NCI-H128 (cell line): ENCODE results near the gene CNTN5.

Experiments
- DNase-seq: peaks from one replicate; lab custom pipeline; 2025; ENCODE audit not compliant: unreplicated experiment; lab: John Stamatoyannopoulos, UW

Gene CNTN5

DNA sequence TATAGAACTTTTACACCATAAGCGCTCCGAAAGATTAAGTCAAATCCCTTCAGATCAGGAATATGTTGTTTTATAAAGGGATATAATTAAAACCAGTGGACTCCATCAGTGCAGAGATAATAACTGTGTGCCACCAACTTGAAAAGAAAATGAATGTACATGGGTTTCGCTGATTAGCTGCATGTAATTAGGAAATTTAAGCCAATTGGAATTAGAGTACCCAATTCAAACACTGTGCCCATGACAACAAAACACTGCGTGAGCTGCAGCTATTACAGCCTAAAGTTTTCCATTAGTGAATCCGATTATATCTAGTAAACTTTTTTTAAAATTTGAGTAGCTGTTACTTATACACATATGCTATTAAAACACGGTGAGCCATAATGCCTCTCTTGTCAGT, 1274.0 kb downstream of the CNTN5 start:
- no peak for DNase-seq

DNA sequence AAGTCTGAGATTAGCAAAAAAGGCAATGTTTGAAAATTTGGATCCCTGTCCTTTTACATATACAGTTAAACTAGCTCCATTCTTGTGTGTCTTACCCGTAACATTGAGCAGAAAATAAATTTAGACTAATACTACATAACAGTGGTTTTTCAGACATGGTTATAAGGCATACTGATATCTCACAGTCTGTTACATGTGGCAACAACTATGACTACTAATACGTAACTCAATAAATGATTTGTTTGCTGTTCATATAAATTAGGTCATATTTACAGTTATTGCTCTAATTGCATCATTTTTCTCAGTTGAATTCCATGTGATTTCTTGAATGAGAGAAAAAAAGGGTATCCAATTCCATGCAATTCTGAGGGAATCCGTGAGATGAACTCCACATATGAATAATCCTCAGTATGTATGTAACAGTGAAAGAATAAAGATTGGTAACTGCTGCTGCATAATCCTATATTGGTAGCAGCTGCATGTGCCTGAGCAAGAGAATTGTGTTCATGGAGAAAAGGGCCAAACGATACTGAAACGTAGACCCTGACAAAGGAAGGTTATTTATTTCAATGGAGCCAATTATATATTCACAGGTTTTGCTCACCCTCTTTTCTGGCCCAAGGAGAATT, 1275.4 kb downstream of the CNTN5 start:
- no peak for DNase-seq

DNA sequence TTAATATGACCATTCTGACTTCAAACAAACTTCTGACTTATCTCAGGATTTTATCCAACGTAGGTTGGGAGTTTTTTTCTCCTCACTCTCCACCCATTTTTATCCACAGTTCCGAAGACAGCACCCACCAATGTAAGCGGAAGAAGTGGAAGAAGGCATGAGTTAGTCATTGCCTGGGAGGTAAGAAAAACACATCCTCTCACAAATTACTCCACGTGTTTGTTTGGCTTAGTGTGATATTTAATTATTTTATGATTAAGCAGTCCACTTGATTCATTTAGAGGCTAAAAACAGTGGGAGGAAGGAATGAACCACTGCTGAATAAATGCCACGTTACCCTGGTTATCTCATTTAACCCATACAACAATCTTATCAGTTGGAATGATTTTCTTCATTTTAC, 1276.8 kb downstream of the CNTN5 start:
- DNase-seq: no peak

DNA sequence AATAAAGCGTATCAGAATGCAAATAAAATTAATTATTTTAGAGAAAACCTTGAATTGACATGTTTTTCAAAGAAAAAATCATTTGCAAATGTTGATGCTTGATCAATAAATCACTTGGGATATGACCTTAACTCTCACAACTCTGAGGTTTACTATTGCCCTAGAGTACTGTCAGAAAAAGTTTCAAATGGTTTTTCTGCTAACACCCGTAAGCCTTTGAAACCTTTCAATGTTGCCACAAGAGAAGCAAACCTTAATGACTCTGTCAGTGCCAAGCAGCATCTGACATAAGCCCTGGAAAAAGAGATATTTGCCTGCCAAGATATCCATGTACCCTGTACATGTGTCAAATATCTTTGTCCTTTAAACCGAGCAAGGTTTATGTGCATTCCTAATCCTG, 1282.1 kb downstream of the CNTN5 start:
- DNase-seq: no peak

DNA sequence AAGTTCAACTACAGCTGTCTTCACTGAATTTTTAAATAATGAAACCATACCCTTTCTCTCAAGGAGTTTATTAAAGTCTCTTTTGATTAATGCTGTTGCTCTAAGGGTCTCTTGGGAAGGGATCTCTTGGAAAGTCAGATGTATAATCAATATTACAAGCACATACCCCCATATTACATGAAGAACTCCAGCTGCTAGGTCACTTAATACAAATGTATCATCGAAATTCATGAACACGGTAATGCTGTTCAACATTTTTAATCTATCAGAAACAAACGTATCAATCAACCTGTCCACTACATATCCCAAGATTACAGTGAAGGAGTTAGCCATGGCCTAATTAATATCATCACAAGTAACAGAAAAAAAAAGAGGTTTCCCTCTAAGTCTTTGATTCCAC, 1283.1 kb downstream of the CNTN5 start:
- no peak for DNase-seq

DNA sequence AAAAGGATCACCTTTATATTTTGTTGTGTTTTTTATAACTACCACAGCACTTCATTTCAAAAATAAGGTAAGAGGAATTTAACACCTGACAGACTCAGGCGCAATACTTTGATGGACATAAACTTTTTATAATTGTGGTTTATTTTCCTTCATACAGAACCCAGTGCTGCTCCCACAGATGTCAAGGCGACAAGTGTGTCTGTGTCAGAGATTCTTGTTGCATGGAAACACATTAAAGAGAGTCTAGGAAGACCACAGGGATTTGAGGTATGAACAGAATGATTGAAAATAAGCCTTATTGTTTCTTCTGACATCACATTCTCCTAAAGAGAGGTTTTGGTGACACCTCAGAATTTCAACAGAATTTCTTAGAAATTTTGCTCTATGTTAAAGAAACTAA, 1287.5 kb downstream of the CNTN5 start:
- DNase-seq: no peak

DNA sequence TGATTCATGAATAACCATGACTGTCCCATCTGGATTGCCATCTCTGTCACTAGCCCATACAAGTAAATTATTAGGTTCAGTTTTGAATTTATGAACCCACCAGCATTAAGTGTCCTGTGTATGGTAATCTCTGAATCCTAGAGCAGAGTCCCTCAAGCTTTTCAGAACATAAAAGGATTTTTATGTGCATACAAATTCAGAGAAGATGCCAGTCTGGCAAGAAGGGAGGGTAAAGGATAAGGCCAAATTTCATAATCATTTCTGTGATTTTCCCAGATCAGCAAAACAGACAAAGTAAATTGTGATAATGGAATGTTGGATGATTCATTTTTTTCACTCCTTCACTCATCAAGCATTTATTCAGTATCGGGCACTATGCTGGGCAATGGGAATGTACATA, 1295.2 kb downstream of the CNTN5 start:
- DNase-seq: no peak

DNA sequence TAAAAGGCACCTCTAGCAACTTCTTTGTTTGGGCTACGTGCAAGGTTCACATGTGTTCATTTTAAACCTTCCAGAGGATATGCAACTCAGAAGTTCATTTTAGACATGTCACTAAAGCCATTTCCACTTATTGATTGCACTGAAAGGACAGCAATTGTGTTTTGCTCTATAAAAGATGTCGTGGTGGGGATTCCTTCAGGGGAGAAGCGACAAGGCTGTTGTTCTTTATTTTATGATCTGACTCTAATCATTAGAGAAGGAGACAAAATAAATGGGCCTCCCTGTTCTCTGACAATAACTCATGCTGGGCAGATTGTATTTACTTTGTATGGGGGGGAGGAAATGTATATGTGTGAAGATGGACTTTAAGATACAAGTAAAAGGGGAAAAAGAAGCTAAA, 1296.2 kb downstream of the CNTN5 start:
- DNase-seq: no peak

DNA sequence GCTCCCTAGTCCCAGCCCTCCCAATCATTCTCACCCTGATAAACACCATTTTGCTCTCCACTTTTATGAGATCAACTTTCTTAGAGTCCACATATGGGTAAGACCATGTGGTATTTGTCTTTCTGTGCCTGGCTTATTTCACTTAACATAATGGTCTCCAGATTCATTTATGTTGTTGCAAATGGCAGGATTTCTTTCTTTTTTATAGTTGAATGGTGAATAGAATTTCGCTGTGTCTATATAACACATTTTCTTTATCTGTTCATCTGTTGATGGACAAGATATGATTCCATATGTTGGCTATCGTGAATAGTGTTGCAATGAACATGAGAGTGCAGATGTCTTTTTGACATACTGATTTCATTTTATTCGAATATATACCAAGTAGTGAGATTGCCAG, 1298.9 kb downstream of the CNTN5 start:
- DNase-seq: no peak

DNA sequence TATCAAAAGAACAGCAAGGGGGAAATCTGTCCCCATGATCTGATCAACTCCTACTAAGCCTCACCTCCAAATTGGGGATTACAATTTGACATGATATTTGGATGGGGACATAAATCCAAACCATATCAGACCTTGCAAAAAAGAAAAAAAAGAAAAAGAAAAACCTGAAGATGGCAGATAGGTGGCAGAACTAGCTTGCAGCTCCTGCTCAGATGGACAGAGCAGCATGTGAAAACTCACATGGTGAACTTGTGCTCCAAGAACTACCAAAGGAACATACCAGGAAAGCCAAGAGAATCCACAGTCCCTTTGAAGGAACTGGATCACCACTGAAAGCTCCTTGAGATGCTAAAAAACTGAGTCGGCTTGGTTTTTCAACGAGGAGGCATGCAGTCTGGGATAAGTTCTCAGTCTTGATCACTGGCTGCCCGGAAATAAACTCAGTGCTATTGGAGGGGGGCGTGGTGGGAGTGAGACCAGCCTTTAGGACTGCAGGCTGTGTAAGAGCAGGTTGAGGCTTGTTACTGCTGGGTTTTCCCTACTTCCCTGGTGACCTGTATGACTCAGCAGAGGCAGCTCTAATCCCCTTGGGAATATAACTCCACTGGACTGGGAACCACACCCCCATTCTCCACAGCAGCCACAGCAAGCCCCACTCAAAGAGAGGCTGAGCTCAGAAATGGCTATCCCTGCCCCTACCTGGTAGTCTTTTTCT, 1308.0 kb downstream of the CNTN5 start:
- no peak for DNase-seq

DNA sequence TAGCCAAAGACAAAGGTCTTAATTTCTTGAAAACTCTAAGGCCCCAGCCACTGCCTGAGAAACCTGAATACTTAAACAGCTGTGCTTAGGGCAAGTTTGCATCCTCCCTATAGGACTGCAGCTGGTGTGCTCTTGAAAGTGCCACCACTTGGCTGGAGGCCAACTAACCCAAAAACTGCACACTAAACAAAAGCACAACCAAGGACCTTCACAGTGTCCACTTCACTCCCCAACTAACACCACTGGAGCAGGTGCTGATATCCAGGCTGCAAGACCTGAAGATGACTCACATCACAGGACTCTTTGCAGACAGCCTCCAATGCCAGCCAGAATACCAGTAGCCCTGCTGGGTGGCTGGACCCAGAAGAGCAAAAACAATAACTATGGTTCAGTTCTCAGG, 1308.6 kb downstream of the CNTN5 start:
- DNase-seq: no peak

DNA sequence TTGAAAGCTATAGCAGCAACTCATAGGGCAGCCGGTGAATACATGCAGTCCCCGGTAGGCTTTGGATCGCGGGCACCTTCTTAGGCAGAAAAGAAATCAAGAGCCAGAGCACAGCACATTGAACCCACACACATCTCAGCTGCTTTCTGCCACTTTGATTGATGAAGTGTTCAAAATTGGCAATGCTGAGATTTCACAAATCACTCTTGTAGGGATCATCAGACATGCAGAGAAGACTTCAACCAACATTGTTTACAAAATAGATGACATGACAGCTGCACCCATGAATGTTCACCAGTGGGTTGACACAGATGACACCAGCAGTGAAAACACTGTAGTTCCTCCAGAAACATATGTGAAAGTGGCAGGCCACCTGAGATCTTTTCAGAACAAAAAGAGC, 1316.1 kb downstream of the CNTN5 start:
- no peak for DNase-seq

DNA sequence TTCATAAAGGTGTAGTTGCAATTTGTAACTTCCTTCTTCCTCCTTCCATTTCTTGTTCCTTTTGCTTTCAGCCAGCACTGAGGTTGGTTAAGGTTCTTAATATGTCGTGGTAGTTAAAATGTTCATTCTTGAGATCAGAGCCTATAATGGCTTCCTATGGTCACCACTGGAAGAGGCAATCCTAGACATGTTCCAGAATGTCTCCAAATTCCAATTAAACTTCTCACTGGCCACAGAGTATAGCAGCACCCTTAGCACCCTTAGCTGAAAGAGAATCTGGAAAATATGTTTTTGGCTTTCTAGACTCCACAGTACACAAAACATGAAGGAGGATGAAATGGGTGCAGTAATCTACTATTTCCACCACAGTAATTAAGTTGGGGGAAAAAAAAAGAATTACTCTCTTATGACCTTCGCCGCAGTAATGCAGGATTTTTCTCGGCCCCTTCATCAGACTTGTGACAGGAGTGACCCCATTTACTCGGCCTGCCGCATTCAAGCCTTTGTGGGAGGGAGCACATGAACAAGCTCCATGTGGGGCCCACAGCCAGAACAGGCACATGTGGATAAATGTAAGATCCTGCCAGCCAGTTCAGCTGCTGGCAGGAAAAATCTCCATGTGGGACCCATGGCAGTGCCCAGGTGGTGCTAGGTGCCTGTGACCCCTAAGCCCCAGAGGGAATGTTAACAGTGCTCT, 1317.5 kb downstream of the CNTN5 start:
- no peak for DNase-seq

DNA sequence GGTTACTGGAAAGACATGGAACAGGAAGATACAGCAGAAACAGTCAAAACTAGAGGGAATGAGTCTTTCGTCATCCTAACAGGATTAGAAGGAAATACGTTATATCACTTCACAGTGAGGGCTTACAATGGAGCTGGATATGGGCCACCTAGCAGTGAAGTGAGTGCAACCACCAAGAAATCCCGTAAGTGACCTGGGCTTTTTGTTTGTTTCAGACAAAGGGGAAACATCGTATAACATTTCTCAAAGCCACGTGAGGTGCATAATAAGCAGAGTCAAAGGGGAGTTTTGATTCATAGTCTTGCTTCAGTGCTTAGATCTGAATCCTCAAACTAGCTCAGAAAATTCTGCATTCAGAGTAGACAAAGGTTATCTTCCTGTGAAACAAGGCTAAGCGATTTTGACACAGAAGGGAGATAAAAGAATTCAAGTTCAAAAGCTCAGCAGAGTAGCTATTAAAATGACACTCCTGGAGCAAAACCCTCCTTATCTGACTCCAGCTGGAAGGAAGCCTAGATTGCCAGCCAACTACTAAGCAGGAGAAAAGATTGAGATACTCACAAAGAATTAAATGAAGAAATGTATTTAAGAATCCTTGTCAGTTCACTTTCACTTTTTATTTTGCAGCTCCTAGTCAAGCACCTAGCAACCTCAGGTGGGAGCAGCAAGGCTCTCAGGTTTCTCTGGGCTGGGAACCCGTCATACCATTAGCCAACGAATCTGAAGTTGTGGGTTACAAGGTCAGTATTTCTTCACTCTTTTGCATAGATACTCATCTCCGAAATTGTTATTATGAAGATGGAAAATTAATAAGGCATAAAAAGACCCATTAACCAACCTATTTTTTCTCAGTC, 1319.9 kb downstream of the CNTN5 start:
- no peak for DNase-seq

DNA sequence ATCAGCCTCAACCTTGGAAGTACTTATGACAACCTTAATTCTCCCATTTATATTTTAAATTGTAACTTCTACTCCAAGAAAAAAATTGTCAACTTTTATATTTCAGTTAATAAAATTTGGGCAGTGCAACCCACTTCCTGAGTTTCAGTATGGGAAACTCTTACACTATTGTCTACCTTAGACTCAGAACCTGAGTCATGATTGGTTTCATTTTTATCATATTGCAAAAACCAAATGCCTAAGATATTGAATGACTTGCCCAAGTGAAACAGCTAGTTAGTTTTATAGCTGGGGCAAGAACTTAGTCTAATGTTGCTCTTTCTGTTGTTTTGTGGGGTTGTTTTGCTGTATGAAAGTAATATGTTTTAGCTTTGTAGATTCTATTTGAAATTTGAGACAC, 1332.3 kb downstream of the CNTN5 start:
- no peak for DNase-seq

DNA sequence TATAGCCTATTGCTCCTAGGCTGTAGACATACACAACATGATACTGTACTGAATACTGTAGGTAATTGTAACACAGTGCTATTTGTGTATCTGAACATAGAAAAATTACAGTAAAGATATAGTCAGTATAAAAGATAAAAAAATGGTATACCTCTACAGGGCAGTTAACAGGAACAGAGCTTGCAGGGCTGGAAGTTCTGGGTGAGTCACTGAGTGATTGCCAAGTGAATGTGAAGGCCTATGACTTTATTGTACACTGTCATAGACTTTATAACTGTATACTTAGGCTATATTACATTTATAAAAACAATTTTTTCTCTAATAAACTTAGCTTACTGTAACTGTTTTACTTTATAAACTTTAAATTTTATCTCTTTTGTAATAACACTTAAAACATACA, 1334.0 kb downstream of the CNTN5 start:
- DNase-seq: no peak

DNA sequence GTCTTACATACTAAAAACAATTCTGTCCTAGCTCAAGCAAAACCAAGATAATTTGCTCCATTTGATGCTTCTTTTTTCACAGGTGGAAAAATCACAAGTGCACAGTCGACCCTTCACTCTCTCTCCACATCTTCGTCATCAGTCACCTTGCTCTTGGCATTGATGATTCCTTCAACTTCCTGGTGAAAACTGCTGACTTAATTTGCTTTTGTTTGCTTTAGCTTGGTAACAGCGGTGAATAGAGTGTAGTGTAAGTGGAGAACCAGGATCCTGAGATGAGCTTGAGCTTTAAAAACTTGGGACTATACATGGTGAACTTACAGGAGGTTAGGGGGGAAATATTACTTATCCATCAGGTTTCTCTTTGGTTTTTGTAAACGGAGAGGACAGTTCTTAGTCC, 1335.3 kb downstream of the CNTN5 start:
- DNase-seq: no peak

DNA sequence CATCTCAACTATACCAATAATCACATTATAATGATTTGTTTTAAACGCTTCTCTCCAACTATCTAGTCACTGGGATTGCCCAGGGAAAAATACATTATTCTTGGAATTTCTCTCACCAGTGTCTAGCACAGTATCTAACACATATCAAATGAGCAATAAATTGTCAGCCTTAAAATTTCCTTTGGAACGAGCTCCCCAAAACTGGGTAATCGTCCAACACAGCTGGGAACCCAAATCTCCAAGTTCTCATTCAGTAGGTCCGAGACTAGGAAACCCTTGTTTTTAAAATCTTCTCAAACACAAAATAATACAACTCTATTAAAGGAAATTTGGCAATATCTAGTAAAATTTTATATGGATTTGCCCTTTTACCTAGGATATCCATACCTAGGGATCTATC, 1338.5 kb downstream of the CNTN5 start:
- DNase-seq: no peak

DNA sequence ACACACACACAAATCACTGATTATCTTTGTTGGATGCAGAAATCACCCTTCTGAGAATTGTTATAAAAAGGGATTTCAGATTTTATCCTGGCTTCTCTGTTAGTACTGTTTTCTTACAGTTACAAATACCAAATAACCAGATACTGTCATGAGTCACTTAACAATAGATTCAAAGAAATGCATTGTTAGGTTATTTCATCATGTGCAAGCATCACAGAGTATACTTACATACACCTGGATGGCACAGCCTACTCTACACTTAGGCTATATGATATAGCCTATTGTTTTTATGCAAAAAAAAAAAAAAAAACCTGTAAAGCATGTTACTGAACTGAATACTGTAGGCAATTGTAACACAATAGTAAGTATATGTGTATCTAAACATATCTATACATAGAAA, 1347.1 kb downstream of the CNTN5 start:
- DNase-seq: no peak

DNA sequence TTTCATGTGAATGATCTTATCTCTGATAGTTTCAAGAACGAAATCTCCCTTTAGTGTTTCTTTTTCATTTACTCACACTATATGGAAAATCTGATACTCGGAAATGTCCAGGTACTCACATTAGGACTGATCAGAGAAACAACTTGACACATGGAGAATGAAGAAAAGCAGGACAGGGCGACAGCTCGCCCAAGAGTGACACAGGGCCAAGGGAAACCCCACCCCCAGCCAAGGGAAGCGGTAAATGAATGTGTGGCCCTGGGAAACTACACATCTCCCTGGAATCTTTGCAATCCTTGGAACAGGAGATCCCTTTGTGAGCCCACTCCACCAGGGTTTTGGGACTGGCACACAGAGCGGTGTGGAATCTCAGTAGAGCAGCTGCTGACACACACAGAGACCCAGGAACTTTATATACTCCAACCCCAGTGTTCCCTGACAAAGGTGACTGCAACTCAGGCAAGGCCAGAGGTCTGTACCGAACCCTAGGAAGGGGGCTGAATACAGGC, 1362.7 kb downstream of the CNTN5 start:
- no peak for DNase-seq

DNA sequence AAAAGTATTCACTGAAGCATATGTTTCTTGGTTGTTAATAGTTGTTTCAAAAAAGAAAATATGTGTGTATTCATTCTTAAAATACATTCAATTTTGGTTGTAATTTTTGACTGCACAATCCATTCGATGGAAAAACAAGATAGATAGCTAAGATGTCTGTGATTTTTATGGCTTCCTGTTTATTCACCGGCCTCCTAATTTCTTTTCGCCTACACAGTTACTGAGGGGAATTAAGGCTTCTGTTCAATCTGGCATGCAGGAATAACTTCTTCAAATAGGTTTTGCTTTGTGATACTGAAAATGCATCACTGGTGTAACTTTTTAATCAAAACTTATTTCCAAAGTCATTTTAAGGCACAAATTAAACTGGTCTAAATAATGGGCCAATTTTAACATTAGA, 1375.5 kb downstream of the CNTN5 start:
- DNase-seq: no peak
